ENCODE measurements around the gene MRPS18B.

Gene MRPS18B

DNA sequence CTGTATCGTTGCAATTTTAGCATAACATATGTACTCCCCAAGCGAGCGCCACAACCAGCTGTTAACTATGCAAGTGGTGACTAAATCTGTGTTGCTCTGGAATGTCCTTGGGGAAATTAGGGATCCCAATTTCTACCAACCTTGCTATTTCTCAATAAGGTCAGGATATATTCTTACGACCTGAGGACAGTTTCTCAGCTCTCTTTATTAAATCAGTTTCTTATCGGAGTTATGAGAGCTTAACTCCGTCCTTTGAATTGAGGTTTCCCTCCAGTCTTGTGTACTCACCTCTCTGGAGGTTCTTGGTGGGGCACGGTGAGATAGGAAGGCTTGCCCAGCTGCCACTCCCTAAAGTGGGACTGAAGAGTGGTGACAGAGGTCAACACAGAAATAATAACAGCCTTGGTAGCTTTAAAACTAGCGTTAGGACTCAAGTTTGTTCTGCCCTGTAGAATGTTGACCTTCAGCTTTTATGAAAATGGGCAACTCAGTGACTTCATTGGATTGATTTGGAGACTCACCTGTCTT lies 694 bp downstream of the MRPS18B start:
- peak overlapping the region; percentile 49 for H3K4me3 ChIP-seq (ENCODE audit: low read depth, low read length)
- TF ChIP-seq, protein P1, sequence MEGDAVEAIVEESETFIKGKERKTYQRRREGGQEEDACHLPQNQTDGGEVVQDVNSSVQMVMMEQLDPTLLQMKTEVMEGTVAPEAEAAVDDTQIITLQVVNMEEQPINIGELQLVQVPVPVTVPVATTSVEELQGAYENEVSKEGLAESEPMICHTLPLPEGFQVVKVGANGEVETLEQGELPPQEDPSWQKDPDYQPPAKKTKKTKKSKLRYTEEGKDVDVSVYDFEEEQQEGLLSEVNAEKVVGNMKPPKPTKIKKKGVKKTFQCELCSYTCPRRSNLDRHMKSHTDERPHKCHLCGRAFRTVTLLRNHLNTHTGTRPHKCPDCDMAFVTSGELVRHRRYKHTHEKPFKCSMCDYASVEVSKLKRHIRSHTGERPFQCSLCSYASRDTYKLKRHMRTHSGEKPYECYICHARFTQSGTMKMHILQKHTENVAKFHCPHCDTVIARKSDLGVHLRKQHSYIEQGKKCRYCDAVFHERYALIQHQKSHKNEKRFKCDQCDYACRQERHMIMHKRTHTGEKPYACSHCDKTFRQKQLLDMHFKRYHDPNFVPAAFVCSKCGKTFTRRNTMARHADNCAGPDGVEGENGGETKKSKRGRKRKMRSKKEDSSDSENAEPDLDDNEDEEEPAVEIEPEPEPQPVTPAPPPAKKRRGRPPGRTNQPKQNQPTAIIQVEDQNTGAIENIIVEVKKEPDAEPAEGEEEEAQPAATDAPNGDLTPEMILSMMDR (IDR thresholded peaks at IDR 0.05; ENCODE audit: borderline replicate concordance, insufficient read depth, low read depth, low read length) = no peak

DNA sequence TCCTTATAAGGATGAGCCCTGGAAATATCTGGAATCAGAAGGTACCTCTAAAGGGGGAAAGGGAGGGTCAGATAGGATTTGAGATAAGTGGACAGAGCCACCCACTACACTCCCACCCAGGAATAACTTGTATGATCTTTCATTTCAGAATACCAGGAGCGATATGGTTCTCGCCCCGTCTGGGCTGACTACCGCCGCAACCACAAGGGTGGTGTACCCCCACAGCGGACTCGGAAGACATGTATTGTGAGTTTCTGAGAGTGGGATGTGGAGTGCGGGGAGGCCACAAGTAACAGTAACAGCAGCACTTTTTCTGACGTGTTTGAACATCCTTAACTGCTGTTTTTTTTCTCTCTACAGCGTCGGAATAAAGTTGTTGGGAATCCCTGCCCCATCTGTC lies 1.9 kb downstream of the MRPS18B start:
- TF ChIP-seq, protein P1 (IDR thresholded peaks at IDR 0.05; ENCODE audit: borderline replicate concordance, insufficient read depth, low read depth, low read length) = no peak
- no peak overlapping the region for H3K4me3 ChIP-seq (ENCODE audit: low read depth, low read length)

DNA sequence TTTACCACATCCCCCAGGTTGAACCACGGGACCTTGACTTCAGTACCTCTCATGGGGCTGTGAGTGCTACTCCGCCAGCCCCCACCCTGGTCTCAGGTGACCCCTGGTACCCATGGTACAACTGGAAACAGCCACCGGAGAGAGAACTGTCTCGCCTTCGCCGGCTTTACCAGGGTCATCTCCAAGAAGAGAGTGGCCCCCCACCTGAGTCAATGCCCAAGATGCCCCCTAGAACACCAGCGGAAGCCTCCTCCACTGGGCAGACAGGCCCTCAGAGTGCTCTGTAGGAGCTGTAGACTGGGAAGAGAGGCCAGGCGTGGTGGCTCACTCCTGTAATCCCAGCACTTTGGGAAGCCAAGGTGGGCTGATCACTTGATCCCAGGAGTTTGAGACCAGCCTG lies 7.9 kb downstream of the MRPS18B start:
- TF ChIP-seq, protein P1 (IDR thresholded peaks at IDR 0.05; ENCODE audit: borderline replicate concordance, insufficient read depth, low read depth, low read length) = no peak
- H3K4me3 ChIP-seq (ENCODE audit: low read depth, low read length) = no peak overlapping the region

DNA sequence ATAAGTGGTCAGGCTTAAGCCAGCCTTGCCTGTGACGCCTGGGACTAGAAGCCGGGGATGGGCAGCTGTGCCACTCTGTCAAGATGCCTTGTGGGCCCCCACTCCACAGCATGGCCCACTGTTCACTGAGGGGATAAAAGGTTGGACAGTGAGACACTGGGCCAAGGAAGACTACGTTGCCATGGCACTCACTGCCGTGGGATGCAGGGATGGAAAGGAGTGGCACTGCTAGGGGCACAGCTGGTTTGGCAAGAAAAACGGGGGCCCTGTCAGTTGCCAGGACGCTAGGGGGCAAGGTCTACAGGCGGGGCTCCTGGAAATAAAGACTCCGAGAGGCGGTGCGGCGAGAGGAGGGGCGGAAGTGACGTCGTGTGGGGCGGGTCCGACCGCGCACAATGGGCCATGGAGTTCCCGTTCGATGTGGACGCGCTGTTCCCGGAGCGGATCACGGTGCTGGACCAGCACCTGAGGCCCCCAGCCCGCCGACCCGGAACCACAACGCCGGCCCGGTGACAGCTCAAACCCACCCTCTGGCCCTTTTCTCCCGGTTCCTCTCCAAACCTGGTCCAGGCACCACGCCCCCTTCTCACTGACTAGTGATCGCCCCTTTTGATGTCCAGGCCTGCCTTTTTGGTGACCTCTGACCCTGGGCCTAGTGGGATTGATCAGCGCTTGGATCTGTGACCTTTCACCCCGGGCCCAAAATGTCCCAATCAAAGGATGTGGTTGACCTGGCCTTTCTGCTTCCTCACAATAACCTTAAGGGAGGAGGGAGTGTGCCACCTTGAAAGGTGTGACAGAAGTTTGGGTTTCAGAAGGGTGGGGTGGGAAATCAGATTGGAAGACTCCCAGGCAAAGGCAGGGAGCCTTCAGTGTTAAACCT lies 9.1 kb downstream of the MRPS18B start, which contains the start of gene ATAT1:
Gene ATAT1 (plus strand): TSS at position 391 of the 883 bp plus-strand sequence.
- peak within 1 kb of the TSS; percentile 72 for H3K4me3 ChIP-seq (ENCODE audit: low read depth, low read length)
- TF ChIP-seq, protein P1 (IDR thresholded peaks at IDR 0.05; ENCODE audit: borderline replicate concordance, insufficient read depth, low read depth, low read length) = peak; percentile 51

DNA sequence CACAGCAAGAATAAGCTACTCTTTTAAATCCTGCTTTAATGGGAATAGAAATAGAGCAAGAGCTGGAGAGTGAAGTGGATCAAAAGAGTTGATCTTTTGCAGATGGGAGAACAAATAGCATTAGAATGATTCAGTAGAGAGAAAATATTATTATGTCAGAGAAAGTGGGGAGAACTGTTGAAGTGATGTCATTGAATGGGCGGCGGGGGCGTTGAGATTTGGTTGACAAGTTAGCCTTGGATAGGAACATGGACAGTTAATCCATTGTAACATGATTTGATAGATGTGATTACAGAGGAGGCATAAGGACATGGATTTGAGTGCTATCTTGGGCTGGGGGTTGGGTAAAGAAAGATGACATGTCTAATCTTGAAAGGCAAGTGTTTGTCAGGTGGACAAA lies 18.2 kb downstream of the MRPS18B start:
- no peak overlapping the region for H3K4me3 ChIP-seq (ENCODE audit: low read depth, low read length)
- TF ChIP-seq, protein P1 (IDR thresholded peaks at IDR 0.05; ENCODE audit: borderline replicate concordance, insufficient read depth, low read depth, low read length) = no peak

DNA sequence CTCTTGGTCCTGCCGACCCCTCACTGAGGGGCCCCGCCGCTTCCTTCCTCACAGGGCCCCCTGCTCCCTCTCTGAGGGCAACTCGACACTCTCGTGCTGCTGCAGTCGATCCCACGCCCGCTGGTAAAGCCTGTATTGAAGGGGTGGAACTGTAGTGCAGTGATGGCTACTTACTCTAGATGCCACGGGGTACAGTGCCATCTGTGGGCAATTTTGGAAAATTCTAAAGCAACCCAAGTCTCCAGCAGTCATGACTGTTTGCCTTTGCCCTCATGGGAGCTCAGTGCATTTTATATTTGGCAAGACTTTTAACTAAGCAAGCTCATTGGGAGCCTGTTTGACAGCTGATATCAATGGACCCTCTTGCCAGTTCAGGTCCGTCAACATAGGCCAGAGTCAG lies 22.8 kb downstream of the MRPS18B start:
- TF ChIP-seq, protein P1 (IDR thresholded peaks at IDR 0.05; ENCODE audit: borderline replicate concordance, insufficient read depth, low read depth, low read length) = no peak
- H3K4me3 ChIP-seq (ENCODE audit: low read depth, low read length) = no peak overlapping the region

DNA sequence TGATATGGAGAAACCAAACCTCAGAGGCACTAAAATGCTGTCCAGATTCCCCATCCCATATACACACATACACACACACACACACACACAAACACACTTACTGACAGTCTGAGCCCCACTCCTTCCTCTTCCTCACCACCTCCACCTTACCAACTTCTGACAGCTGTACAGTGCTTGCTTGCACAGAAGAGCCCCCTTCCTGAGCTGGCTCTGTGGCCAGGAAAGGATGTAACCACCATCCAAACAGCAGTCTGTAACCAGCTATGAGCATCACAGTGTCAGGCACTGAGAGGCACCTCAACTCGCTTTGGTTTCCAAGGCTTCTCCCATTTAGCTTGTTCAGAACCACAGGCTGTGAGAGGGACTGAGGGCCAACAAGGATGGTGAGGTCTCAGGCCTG lies 23.4 kb downstream of the MRPS18B start:
- H3K4me3 ChIP-seq (ENCODE audit: low read depth, low read length) = no peak overlapping the region
- TF ChIP-seq, protein P1 (IDR thresholded peaks at IDR 0.05; ENCODE audit: borderline replicate concordance, insufficient read depth, low read depth, low read length) = no peak
